Tibial nerve (tissue), 4 donors: ENCODE results near the gene NT5C1B.

Source experiments
- EP300 ChIP-seq, 2 donors: sonication (generic); formaldehyde crosslinking; IDR thresholded peaks; one replicate each; pipeline ENCODE4 v1.6.1; 2017; ENCODE audit warnings: antibody characterized with exemption in 2 of 2, mild to moderate bottlenecking in 1 of 2
- POLR2A ChIP-seq, 2 donors: fragments of 450-650 bp; IDR thresholded peaks; one replicate each; pipeline ENCODE4 v1.6.1; 2017; ENCODE audit warnings: antibody characterized with exemption in 2 of 2, mild to moderate bottlenecking in 2 of 2, moderate library complexity in 2 of 2
- TF ChIP-seq, protein P1 (sequence below), 5 experiments: fragments of 200-600 bp in 3 of 5; fragments of 450-650 bp in 2 of 5; sonication (generic) in 3 of 5; IDR thresholded peaks; one replicate each; pipeline ENCODE4 v1.5.1; 2016 to 2019; ENCODE audit warnings: antibody characterized with exemption in 5 of 5, mild to moderate bottlenecking in 3 of 5, moderate library complexity in 2 of 5

DNA sequence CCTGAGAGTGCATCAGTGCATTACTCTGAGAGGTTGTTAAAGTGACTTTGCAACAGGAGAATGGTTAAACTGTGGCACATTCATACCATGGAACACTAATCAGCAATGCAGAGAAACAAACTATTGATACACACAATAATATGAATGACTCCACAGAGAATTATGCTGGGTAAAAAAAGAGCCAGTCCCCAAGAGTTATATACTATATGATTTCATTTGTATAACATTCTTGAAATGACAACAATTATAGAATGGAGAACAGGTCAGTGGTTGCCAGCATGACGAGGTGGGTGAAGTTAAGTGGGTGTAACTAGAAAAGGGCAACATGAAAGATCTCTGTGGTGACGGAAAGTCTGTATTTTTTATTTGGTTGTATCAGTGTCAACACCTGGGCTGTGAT is 3.0 kb upstream of the NT5C1B start:
- TF ChIP-seq, protein P1, sequence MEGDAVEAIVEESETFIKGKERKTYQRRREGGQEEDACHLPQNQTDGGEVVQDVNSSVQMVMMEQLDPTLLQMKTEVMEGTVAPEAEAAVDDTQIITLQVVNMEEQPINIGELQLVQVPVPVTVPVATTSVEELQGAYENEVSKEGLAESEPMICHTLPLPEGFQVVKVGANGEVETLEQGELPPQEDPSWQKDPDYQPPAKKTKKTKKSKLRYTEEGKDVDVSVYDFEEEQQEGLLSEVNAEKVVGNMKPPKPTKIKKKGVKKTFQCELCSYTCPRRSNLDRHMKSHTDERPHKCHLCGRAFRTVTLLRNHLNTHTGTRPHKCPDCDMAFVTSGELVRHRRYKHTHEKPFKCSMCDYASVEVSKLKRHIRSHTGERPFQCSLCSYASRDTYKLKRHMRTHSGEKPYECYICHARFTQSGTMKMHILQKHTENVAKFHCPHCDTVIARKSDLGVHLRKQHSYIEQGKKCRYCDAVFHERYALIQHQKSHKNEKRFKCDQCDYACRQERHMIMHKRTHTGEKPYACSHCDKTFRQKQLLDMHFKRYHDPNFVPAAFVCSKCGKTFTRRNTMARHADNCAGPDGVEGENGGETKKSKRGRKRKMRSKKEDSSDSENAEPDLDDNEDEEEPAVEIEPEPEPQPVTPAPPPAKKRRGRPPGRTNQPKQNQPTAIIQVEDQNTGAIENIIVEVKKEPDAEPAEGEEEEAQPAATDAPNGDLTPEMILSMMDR (IDR thresholded peaks at IDR 0.05), result no peak
- no peak for TF ChIP-seq EP300 (IDR thresholded peaks at IDR 0.05)
- TF ChIP-seq POLR2A (IDR thresholded peaks at IDR 0.05), result no peak
